OCI-LY3 (cell line): ENCODE measurements around the gene VTI1A.

Source experiments
- EZH2phosphoT487 ChIP-seq: fragments of 200-600 bp; shearing (Covaris generic); IDR thresholded peaks from 2 replicates; pipeline ENCODE4 v1.6.1; 2018; ENCODE audit warnings: antibody characterized with exemption, mixed run types, low read depth
- TF ChIP-seq, protein P1 (sequence below): fragments of 200-600, 300-600 bp; sonication (generic); IDR thresholded peaks from 2 replicates; pipeline ENCODE4 v1.5.1; 2014; ENCODE audit warnings: antibody characterized with exemption, low read length, low read depth

DNA sequence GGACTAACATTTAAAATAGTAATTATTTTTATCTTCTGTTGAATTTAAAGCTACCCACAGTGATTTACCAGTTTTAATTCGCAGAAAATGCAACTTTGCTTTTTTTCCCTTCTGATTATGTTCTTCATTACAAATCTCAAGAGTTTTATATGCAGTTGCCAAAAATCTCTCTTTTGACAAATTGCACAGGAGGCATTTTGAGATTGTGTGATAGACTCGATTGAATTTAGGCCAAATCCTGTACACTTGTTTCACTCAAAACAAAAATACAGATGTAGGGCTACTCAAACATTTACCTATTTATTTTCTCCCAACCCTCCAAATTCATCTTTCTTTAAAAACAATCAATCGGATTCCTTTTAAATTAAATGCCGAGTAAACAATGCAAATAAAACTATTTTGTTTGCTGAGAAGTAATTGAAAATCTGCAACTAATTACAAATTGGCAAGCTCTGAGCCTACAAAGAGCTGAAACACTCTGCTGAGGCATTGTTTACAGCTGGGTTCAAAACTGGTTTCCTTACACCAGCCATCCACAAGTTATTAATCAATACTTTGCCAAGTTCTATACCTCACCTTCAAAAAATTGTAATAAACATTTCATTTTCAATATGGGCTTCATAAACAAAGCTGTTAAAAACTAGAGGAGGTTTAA lies 288.2 kb downstream of the VTI1A start:
- TF ChIP-seq, protein P1, sequence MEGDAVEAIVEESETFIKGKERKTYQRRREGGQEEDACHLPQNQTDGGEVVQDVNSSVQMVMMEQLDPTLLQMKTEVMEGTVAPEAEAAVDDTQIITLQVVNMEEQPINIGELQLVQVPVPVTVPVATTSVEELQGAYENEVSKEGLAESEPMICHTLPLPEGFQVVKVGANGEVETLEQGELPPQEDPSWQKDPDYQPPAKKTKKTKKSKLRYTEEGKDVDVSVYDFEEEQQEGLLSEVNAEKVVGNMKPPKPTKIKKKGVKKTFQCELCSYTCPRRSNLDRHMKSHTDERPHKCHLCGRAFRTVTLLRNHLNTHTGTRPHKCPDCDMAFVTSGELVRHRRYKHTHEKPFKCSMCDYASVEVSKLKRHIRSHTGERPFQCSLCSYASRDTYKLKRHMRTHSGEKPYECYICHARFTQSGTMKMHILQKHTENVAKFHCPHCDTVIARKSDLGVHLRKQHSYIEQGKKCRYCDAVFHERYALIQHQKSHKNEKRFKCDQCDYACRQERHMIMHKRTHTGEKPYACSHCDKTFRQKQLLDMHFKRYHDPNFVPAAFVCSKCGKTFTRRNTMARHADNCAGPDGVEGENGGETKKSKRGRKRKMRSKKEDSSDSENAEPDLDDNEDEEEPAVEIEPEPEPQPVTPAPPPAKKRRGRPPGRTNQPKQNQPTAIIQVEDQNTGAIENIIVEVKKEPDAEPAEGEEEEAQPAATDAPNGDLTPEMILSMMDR: no peak
- TF ChIP-seq EZH2phosphoT487: no peak
